MG63 (cell line): ENCODE measurements around the gene KRT34. TPM values are rescaled to one million over a fixed set of nuclear protein-coding genes. Genes with fewer than 3 reads are reported as not detected.
A peak's percentile ranks its signal among the peaks of the same experiment; 100 is the strongest.
"Not testable (repeated sequence)": the region's sequence is repeated elsewhere in the genome, so short reads cannot be mapped to it uniquely, and the experiment has no call there.

Source experiments
- DNase-seq: peaks from one replicate; pipeline ENCODE4 v3.0.0-alpha.2; 2020
- H3K27me3 ChIP-seq: fragments of 250-450 bp; sonication (Bioruptor Pico); 2 replicates; pipeline ENCODE4 v1.5.1; 2020; ENCODE audit warnings: mild to moderate bottlenecking, moderate library complexity
- H3K36me3 ChIP-seq: fragments of 250-450 bp; sonication (Bioruptor Pico); 2 replicates; pipeline ENCODE4 v1.5.1; 2020; ENCODE audit warnings: mild to moderate bottlenecking, moderate library complexity
- H3K4me3 ChIP-seq: fragments of 250-450 bp; sonication (Bioruptor Pico); 2 replicates; pipeline ENCODE4 v1.5.1; 2020; ENCODE audit warnings: mild to moderate bottlenecking, moderate library complexity
- H3K9me3 ChIP-seq: fragments of 250-450 bp; sonication (Bioruptor Pico); 2 replicates; pipeline ENCODE4 v1.5.1; 2020; ENCODE audit warnings: mild to moderate bottlenecking, moderate library complexity
- total RNA-seq: library from RNA; depleted of rRNA; stranded (reverse); fragments of >200 nt; shearing (Covaris generic); gene quantifications from 2 replicates; pipeline ENCODE4 v1.2.3, GENCODE V29; 2014; ENCODE audit warnings: low replicate concordance; rRNA removed

KRT34 gene
- total RNA-seq = 0.49 TPM in 1 of 2 replicates, not detected in the other

DNA sequence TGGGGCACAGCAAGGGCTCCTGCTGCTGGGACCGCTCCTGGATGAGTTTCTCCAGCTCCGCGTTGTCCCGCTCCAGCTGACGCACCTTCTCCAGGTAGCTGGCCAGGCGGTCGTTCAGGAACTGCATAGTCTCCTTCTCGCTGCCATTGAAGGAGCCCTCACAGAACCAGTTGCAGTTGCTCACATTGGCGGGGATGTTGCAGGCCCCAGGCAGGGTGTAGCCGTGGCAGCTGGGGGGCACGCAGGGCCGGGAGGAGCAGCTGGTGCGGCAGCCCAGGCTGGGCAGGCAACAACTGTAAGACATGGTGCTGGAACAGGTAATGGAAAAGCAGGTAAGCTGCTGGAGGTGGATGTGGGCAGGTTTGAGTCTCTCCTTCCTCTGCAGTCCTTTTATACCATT is at the start of gene KRT34:
Gene KRT34 (minus strand): TSS at position 364 of the 400 bp plus-strand sequence. CDS start 60 bp downstream, at position 304.
- DNase-seq = not testable (repeated sequence)

DNA sequence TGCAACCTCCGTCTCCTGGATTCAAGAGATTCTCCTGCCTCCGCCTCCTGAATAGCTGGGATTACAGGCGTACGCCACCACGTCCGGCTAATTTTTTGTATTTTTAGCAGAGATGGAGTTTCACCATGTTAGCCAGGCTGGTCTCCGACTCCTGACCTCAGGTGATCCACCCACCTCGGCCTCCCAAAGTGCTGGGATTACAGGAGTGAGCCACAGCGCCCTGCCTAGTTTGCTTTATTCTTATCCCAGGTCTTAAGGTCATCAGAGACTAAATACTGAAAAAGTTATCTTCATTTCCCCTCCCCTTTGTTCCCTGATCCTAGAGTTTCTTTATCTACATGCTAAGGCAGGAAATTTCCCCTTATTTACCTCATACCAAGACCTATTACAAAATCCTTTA is 48.3 kb upstream of the KRT34 start:
- H3K9me3 ChIP-seq, H3K4me3 ChIP-seq, H3K27me3 ChIP-seq, H3K36me3 ChIP-seq, DNase-seq: not testable (repeated sequence)

More for the DNA sequence above, at the start of gene KRT34:
- H3K36me3 ChIP-seq, H3K27me3 ChIP-seq, H3K4me3 ChIP-seq: not testable (repeated sequence)
- H3K9me3 ChIP-seq = peaks cover 20% of the 10 kb centered on the region

DNA sequence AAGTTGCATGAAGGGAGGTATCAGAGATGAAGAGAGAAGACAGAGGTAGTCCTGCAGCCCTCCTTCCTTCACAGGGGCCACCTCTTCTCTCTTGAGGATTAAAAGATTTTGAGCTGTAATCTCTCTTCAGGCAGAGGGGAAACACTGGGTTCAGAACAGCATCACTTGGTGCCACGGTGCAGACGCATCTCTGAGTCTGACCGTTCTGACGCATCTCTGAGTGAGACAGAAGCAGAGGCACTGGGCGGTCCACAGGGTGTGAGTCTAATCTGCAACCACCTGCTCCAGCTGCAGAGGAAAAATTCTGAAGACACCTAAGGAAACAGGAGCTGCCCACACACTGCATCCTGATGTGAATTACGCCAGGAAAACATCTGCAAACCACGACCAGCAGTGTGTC is 47.6 kb upstream of the KRT34 start:
- no peaks in the 10 kb centered on the region for H3K27me3 ChIP-seq
- no peak for DNase-seq
- H3K9me3 ChIP-seq = no peaks in the 10 kb centered on the region; the same call in 1 of the 2 replicates

DNA sequence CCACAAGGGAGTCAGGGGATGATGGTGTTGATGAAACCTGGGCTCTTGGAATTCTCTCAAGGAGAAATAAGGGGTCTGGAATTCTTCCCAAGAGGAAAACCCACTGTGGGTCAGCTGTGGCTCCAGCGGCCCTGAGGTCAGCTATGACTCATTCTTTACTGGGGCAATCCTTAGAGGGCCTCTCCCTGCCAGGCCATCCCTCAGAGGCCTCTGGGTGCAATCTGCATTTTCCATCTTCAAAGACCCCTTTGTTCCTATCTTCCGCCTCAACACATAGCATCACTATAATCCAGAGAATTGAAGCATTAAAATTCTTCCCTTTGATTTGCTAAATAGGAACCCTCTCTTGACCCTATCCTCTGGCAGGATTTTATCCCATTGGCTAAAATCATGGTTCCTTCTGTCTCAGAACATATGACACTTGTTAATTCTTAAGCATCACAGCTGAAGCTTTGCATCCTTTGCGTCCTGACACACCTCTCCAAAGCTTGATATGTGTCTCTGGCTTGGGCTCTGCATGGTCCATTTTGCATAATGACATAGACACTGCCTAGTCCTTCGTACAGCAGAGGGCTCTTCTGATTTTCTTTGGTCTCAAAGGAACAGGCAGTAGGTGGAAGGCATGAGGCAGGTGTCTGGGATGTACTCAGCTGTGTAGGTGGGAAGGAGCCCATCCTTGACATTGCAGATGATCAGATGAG is 46.6 kb upstream of the KRT34 start:
- Histone ChIP-seq H3K9me3 (no peaks in the 10 kb centered on the region; the same call in 1 of the 2 replicates), H3K27me3 (no peaks in the 10 kb centered on the region), H3K36me3 (no peaks in the 10 kb centered on the region), H3K4me3 (no peak overlapping the region)
- no peak for DNase-seq

More for the DNA sequence above, 47.6 kb upstream of the KRT34 start:
- Histone ChIP-seq H3K4me3 (no peak overlapping the region), H3K36me3 (no peaks in the 10 kb centered on the region)

DNA sequence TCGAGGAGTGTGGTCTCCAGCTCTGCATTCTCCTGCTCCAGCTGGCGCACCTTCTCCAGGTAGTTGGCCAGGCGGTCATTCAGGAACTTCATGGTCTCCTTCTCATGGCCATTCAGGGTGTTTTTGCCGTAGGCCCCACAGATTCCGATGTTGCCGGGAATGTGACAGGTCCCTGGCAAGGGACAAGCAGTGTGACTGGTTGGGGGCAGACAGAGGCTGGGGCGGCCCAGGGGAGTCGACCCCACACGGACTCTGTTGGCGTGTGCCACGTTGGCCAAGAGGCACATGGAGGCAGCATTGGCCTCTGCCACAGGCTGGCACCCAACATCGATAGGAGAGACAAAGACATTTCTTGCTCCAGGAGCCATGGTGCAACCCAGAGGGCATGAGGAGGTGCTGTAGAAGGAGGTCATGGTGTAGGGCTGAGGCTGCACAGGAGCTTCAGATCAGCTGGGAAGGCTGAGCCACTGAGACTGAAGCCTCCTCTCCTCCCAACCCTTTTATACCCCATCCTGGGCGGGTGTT is 42.1 kb upstream of the KRT34 start, which contains the start of gene KRT37:
Gene KRT37 (minus strand): TSS at position 475 of the 525 bp plus-strand sequence. CDS start 62 bp downstream, at position 413.
- Histone ChIP-seq H3K27me3 (no peaks in the 10 kb centered on the region), H3K4me3 (no peak within 1 kb of the TSS), H3K9me3 (no peaks in the 10 kb centered on the region; the same call in 1 of the 2 replicates), H3K36me3 (no peaks in the 10 kb centered on the region)
- no peak for DNase-seq

DNA sequence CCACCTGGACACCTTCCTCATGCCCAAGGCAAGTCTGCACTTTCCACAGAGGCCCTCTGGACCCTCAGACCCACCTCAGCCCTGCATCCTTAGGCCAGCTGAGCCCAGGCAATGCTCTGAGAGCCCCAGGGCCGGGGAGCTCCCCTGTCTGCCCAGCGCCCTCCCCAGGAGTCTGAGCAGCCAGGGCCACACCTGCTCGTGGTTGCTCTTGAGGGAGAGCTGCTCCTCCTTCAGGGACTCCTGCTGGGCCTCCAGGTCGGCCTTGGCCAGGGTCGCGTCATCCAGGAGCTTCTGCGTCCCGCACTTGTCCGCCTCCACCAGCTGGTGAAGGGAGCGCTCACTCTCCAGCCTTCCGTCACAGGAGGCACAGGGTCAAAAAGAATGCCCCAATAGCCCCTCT is 40.5 kb upstream of the KRT34 start:
- H3K36me3 ChIP-seq = not testable (repeated sequence)

DNA sequence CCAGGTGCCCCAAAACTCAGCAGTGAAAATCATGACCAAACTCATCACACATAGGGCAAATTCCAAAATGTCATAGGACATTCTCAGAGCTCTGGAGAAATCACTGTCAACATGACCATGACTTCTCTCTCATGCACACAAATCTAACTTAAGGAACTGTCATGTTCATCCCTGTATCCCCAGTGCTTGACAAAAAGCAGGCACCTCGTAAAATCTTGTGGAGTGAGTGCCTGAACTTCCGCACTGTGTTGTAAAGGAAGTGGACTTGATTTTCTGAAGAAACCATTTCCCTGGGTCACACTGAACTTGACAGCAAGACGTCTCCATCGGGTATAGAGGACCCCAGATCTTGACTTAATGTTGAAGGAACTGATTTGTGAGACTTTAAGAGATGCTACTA is 39.5 kb upstream of the KRT34 start:
- Histone ChIP-seq H3K4me3 (no peak overlapping the region), H3K27me3 (no peaks in the 10 kb centered on the region), H3K9me3 (no peaks in the 10 kb centered on the region; the same call in 1 of the 2 replicates), H3K36me3 (no peaks in the 10 kb centered on the region)
- no peak for DNase-seq

More for the DNA sequence above, 40.5 kb upstream of the KRT34 start:
- DNase-seq, H3K9me3 ChIP-seq, H3K4me3 ChIP-seq, H3K27me3 ChIP-seq: not testable (repeated sequence)

DNA sequence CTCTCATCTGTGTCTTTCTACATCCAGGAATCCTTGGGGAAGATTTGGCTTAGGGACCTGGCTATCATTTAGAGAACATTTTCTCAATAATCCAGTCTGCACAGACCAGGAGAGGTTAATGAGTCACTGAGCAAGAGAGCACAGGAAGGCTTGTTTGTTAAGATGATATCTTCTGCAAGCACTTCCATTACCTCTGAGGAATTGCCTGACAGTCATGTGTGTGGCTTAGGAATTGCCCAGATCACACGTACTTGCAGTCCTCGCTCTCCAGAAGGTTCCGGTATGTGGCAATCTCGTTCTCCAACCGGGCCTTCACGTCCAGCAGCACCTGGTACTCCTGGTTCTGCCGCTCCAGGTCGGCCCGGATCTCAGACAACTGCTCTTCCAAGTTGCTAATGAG is 39.0 kb upstream of the KRT34 start:
- no peak for DNase-seq
- Histone ChIP-seq H3K4me3 (no peak overlapping the region), H3K9me3 (no peaks in the 10 kb centered on the region; the same call in 1 of the 2 replicates), H3K36me3 (no peaks in the 10 kb centered on the region), H3K27me3 (no peaks in the 10 kb centered on the region)

DNA sequence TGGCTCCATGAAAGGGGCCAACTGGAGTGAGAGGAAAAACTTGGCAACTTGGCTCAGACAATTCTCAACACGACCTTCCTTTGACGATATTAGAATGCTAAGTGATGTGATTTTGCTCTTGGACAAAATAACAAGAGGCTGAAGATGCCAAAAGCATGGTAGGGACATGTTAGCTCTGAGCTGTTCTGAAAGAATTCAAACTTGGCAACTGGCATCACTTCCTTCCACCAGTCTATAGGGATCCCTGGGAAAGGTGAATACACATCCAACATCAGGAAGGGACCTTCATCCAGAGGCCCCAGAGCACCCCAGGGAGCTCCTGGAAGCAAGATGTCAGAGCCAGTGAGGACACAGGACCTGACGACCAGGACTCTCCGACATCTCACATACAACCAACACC is 38.0 kb upstream of the KRT34 start:
- DNase-seq = peak; percentile 56

DNA sequence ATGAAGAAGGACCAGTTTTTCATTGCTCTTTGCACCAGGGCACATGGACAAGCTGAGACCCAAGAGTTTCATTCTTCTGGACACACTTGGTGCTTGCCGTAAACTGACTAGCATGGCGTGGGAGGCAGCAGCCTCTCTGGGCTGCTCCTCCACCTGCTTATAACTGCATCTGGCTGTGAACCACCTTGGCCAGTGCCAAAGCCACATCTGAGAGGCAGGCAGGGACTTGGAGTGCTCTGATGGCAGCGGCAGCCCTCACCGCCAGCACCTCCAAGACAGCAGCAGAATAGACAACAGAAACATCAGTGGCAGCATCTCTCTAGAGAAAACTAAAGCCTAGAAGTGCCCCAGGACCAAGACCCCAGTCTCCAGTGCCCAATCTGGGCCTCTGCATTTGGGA is 37.6 kb upstream of the KRT34 start:
- Histone ChIP-seq H3K36me3 (no peaks in the 10 kb centered on the region), H3K27me3 (no peaks in the 10 kb centered on the region), H3K4me3 (no peak overlapping the region), H3K9me3 (no peaks in the 10 kb centered on the region; the same call in 1 of the 2 replicates)
- DNase-seq = no peak

More for the DNA sequence above, 38.0 kb upstream of the KRT34 start:
- Histone ChIP-seq H3K36me3 (no peaks in the 10 kb centered on the region), H3K9me3 (no peaks in the 10 kb centered on the region; the same call in 1 of the 2 replicates), H3K27me3 (no peaks in the 10 kb centered on the region), H3K4me3 (no peak overlapping the region)

DNA sequence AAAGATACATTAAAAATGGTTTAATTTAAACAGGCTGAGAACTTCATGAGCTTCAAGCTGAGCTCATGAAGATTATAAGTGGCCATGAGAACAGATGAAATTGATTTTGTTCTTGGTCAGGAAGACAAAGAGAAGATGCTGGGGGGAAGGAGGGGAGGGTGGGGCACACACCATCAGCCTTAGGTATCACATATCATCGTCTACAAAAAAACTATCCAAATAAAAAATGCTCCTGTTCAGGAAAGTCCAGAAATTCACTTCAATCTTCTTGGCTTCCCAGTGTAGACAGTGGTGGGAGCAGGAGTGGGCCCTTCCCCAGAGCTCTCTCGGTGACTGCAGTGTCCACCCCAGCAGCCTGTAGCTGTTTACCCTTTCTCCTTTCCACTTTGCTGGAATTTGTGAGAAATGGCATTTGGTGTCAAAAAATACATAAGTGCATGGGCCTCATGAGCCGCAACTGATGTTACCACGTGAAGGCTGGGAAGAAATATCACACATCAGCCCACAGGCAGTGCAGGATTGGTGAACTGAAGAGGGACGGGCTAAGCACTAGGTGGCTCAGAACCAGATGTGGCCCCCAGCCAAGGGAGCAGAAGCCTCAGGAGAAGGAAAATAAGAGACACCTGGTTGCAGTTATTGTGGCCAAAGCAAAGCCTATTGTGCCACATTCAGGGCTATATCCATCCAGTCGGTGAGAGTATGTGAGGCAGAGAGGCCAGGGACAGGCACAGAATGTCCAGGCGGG is 36.2 kb upstream of the KRT34 start:
- Histone ChIP-seq H3K27me3 (no peaks in the 10 kb centered on the region), H3K36me3 (no peaks in the 10 kb centered on the region), H3K4me3 (no peak overlapping the region), H3K9me3 (no peaks in the 10 kb centered on the region)
- no peak for DNase-seq

DNA sequence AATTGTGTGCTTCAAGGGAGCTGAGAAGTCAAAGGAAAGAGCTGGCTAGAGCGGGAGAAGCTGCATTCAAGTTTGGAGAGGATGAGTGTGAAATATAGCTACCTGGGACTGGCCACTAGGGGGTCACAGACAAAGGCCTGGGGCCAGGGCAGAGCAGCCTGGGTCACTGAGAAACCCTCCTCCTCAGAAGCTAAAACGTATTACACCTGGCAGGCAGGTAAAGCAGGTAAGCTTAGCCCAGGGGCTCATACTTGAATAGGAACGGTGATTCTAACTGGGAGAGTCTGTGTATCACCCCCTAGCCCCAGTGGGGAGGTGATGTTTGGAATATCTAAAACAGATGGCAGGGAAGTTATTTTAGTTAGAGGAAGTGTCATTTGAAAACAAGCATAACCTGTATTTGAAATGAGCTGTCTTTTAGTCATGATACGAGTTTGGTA is 35.5 kb upstream of the KRT34 start:
- H3K9me3 ChIP-seq = no peaks in the 10 kb centered on the region
- no peak overlapping the region for H3K4me3 ChIP-seq
- DNase-seq = no peak
- no peaks in the 10 kb centered on the region for H3K27me3 ChIP-seq
- no peaks in the 10 kb centered on the region for H3K36me3 ChIP-seq

DNA sequence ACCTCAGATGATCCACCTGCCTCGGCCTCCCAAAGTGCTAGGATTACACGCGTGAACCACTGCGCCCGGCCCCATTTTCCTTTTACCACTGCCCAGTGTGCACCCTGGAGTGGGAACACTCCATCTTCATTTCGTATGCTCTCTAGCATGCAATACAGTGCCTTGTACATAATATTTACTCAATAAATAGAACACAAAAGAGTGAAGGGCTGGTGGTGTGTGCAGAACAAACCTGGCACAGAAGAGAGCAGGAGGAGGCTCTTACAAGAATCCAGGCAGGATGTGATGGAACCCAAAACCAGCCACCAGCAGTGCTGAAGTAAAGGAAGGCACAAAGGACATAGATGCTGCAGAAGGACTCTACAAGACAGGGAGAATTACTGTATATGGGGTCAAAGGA is 35.0 kb upstream of the KRT34 start:
- Histone ChIP-seq H3K9me3 (no peaks in the 10 kb centered on the region), H3K27me3 (no peaks in the 10 kb centered on the region), H3K36me3 (no peaks in the 10 kb centered on the region), H3K4me3 (no peak overlapping the region)
- no peak for DNase-seq

DNA sequence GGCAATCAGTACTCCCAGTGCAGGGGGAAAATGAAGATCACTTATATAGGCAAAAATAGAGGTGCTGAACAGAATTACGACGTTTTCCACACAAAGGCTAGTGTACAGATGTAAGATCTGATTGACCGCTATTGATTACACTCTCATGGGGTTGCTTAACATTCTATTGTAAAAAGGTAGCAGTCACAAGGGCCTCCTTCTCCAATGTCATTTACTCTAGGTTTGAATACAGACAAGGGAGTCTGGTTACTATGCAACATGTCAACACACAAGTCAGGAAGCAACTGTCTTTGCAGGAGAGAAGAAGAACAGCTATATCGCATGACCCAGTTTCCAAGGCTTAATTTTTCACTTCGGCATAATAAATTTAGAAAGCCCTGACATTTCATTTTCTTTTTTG is 34.4 kb upstream of the KRT34 start:
- Histone ChIP-seq H3K9me3 (no peaks in the 10 kb centered on the region), H3K36me3 (no peaks in the 10 kb centered on the region), H3K4me3 (no peak overlapping the region), H3K27me3 (no peaks in the 10 kb centered on the region)
- DNase-seq = no peak

DNA sequence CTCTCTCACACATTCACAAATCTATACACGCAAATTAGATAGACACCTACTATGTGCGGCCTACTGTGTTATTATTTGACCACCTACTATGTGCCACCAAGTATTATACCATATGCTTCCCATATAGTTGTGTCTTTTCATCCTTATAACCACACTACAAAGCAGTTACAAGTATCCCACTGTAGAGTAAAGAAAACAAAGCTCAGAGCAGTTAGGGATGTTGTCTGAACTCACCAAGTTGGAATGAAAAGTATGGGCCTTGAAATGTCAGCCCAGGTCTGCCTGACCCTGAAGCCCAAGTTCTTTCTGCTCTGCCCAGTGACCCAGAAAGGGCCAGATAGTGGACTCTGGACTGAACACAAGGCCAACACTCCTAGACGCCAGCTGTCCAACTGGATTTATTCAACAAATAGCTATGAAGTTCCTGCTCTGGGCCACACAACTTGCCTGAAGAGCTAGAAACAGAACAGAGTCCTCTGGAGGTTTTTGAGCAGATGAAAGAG is 33.8 kb upstream of the KRT34 start:
- peak; percentile 91 for DNase-seq
- Histone ChIP-seq H3K27me3 (no peaks in the 10 kb centered on the region), H3K4me3 (no peak overlapping the region), H3K9me3 (no peaks in the 10 kb centered on the region), H3K36me3 (no peaks in the 10 kb centered on the region)

DNA sequence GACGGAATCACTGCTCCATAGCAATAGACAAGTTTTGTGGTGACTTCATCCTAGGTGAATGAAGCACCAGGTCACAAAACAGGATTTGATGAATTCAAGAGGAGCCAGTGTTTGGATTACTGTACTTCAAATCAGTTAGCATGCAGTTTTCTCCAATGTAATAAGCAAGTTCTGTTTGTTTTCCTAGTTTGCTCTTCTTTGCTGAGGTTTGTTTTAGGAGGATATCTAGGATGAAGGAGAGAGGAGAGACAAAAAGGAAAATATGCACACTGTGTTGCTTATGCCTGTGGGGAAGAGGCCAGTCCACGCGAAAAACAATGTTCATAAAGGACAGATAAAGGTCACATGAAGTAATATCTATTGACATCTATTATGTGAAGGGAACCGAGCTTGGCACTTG is 33.3 kb upstream of the KRT34 start:
- H3K27me3 ChIP-seq = no peaks in the 10 kb centered on the region
- H3K36me3 ChIP-seq = no peaks in the 10 kb centered on the region
- DNase-seq = no peak
- H3K4me3 ChIP-seq = no peak overlapping the region
- H3K9me3 ChIP-seq = no peaks in the 10 kb centered on the region

DNA sequence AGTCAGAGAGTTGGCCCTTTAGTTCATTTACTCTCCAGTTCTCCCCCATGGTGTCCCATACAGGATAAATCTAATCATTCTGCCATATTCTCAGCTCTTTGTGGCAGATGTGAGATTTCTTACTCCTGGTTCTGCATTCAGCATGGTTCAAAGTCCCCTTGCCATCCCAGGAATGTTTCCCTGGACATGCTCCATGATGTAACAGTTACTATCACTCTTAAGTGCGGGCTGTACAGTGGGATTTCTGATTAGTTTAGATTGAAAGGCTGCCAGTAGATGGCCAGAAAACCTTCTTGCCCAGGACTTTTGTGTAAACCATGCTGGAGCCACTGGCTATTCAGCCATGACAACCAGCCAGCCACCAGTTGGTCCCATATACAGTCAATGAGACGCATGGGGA is 31.9 kb upstream of the KRT34 start:
- no peak overlapping the region for H3K4me3 ChIP-seq
- no peaks in the 10 kb centered on the region for H3K9me3 ChIP-seq
- H3K36me3 ChIP-seq = no peaks in the 10 kb centered on the region
- no peak for DNase-seq
- H3K27me3 ChIP-seq = no peaks in the 10 kb centered on the region
